GM12865 (cell line): Measurements from ENCODE around the gene SMARCD1.

Experiments used
- DNase-seq: peaks from one replicate; pipeline ENCODE4 v3.0.0; 2010; ENCODE audit warnings: low read depth
- H3K4me3 ChIP-seq: 2 replicates; pipeline ENCODE4 v1.5.1; 2011; ENCODE audit warnings: mild to moderate bottlenecking, low read depth, low read length, control low read depth
- TF ChIP-seq, protein P1 (sequence below): IDR thresholded peaks from 2 replicates; pipeline ENCODE4 v1.5.1; 2011; ENCODE audit warnings: low read length, control low read depth, low read depth, inconsistent platforms; ENCODE audit not compliant: insufficient read depth; ENCODE audit errors: missing control alignments

SMARCD1 gene

DNA sequence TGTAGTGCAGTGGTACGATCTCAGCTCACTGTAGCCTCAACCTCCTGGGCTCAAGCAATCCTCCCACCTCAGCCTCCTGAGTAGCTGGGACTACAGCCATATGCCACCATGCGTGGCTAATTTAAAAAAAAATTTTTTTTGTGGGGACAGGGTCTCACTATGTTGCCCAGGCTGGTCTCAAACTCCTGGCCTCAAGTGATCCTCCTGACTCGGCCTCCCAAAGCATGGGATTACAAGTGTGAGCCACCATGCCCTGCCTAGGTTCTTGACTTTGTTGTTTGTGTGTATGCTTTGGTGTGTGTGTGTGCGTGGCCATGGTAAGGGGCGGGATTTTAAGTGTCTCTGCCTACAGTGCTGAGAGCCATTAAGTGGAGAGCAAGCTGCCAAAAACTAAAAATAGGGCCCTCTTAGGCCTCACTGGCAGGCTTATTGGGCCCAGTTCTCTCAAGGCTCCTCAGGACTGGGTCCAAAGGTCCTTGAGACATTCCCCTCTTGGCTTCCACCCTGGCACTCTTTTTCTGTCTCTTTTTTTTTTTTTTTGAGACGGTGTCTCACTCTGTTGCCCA, 32.0 kb downstream of the SMARCD1 start:
- no peak for DNase-seq
- TF ChIP-seq, protein P1, sequence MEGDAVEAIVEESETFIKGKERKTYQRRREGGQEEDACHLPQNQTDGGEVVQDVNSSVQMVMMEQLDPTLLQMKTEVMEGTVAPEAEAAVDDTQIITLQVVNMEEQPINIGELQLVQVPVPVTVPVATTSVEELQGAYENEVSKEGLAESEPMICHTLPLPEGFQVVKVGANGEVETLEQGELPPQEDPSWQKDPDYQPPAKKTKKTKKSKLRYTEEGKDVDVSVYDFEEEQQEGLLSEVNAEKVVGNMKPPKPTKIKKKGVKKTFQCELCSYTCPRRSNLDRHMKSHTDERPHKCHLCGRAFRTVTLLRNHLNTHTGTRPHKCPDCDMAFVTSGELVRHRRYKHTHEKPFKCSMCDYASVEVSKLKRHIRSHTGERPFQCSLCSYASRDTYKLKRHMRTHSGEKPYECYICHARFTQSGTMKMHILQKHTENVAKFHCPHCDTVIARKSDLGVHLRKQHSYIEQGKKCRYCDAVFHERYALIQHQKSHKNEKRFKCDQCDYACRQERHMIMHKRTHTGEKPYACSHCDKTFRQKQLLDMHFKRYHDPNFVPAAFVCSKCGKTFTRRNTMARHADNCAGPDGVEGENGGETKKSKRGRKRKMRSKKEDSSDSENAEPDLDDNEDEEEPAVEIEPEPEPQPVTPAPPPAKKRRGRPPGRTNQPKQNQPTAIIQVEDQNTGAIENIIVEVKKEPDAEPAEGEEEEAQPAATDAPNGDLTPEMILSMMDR: no peak

DNA sequence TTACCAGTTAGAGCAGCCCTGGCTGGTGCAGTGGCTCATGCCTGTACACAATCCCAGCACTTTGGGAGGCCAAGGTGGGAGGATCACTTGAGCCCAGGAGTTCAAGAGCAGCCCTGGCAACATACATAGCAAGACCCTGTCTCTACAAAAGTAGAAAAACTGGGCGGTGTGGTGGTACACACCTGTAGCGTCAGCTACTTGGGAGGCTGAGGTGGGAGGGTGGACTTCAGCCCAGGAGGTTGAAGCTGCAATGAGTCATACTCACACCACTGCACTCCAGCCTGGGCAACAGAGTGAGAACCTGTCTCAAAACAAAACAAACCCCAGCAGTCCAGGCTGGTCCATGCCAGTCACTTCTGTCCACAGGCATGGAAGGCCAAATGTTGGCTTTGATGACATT, 34.2 kb downstream of the SMARCD1 start:
- TF ChIP-seq, protein P1: no peak
- no peak for DNase-seq
- H3K4me3 ChIP-seq: no peak overlapping the region

More for the DNA sequence above, 32.0 kb downstream of the SMARCD1 start:
- H3K4me3 ChIP-seq: no peak overlapping the region

DNA sequence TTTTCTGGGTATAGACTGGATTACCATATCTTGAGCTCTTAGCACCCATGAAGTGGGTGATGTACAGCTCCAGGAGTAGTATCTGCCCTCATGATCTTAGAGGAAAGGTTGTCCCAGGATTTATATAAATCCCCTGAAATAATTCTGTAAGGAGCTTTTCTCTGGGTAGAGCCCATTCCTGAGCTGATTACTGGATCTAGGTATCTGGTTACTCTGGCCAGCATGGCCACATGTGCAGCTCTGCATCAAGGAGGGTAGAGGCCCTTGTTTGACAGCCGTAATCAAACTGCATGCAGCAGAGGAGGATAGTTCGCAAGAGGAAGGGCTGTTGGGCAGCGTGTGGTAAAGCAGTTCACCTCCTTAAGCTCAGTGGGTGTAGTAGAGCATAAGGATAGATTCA, 35.4 kb downstream of the SMARCD1 start:
- TF ChIP-seq, protein P1: no peak
- H3K4me3 ChIP-seq: no peak overlapping the region
- no peak for DNase-seq

DNA sequence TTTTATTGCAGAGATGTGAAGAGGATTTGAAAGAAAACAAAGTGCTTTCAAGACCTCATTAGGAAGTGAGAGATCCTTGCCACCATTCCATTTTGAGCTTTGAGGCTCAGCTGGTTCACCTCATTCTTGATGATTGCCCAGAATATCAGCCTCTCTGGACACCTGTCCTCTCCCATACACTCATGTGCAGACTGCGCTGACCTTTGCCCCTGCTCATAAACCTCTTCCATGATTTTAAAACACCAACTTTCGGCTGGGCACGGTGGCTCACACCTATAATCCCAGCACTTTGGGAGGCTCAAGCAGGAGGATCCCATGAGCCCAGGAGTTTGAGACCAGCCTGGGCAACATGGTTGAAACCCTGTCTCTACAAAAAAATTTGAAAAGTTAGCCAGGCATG, 35.8 kb downstream of the SMARCD1 start:
- no peak for DNase-seq
- H3K4me3 ChIP-seq: no peak overlapping the region
- TF ChIP-seq, protein P1: no peak

DNA sequence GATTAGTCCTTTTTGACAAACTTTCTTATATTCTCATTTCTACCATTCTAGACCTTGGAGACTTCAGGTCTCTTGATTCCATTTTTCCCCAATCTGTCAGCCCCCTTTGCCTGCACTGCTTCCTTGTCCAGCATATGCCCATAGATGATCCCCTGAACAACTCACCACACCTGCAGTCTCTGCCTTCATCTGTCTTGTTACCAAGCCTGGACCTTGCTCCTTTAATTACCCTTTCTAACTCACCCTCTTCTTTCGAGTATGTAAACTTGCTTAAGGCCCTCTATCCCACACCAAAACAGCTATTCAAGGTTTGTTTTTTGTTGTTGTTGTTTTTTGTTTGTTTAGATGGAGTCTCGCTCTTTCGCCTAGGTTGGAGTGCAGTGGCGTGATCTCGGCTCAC, 36.5 kb downstream of the SMARCD1 start:
- DNase-seq: no peak
- no peak overlapping the region for H3K4me3 ChIP-seq
- TF ChIP-seq, protein P1: no peak

DNA sequence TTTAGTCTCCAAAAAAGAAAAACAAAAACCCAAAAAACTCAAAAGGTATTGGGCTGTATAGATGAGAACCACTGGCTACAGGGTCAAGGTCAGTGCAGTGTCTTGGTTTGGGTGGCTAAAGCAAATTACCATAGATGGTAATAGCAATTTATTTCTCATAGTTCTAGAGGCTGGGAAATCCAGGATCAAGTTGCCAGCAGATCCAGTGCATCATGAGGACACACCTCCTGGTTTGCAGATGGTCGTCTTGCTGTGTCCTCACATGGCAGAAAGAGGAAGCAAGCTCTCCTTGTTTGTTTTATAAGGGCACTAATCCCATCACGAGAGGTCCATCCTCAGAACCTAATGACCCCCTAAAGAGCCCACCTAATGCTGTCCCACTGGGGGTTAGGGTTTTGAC, 38.1 kb downstream of the SMARCD1 start:
- no peak for DNase-seq
- TF ChIP-seq, protein P1: no peak
- no peak overlapping the region for H3K4me3 ChIP-seq

DNA sequence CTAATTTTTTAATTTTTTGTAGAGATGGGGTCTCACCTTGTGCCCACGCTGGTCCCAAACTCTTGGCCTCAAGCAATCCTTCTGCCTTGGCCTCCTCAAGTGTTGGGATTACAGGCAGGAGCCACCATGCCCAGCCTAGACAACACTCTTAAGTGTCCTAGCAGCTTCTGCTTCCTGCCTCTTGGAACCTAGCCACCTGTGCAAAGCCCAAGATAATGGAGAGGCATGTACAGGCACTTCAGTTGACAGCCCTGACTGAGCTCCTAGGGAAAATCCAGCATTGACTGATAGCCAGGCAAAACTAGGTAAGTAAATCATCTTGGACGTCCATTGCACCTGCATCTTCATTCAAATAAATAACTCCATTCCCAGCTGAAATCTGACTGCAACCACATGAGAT, 42.4 kb downstream of the SMARCD1 start:
- DNase-seq: no peak
- H3K4me3 ChIP-seq: no peak overlapping the region
- TF ChIP-seq, protein P1: no peak
